GM12891 (cell line): Measurements from ENCODE around the gene HOXC5.

Experiments
- DNase-seq: peaks from one replicate; pipeline ENCODE4 v3.0.0; 2011; ENCODE audit warnings: low spot score; ENCODE audit not compliant: insufficient read length
- FAIRE-seq: peaks from 2 replicates; lab custom pipeline; 2011; peaks lifted over from hg19 to GRCh38; lab: Jason Lieb, UNC
- PAX5 ChIP-seq: IDR thresholded peaks from 2 replicates; pipeline ENCODE4 v1.6.1; 2011; ENCODE audit warnings: low read length, moderate library complexity, mild to moderate bottlenecking; ENCODE audit not compliant: insufficient read depth, severe bottlenecking
- POLR2A ChIP-seq: IDR thresholded peaks from 2 replicates; pipeline ENCODE4 v1.6.1; 2011; ENCODE audit warnings: low read depth, low read length, control low read depth
- POLR2AphosphoS5 ChIP-seq: IDR thresholded peaks from 2 replicates; pipeline ENCODE4 v1.6.1; 2011; ENCODE audit warnings: low read depth, low read length, control low read depth
- POU2F2 ChIP-seq: IDR thresholded peaks from 2 replicates; pipeline ENCODE4 v1.6.1; 2011; ENCODE audit warnings: low read depth, mild to moderate bottlenecking, control low read depth, low read length, moderate library complexity
- SPI1 ChIP-seq: IDR thresholded peaks from 2 replicates; pipeline ENCODE4 v1.6.1; 2011; ENCODE audit warnings: low read depth, low read length, control low read depth
- TAF1 ChIP-seq: IDR thresholded peaks from 2 replicates; pipeline ENCODE4 v1.6.1; 2011; ENCODE audit warnings: low read depth, low read length, control low read depth

HOXC5 gene

DNA sequence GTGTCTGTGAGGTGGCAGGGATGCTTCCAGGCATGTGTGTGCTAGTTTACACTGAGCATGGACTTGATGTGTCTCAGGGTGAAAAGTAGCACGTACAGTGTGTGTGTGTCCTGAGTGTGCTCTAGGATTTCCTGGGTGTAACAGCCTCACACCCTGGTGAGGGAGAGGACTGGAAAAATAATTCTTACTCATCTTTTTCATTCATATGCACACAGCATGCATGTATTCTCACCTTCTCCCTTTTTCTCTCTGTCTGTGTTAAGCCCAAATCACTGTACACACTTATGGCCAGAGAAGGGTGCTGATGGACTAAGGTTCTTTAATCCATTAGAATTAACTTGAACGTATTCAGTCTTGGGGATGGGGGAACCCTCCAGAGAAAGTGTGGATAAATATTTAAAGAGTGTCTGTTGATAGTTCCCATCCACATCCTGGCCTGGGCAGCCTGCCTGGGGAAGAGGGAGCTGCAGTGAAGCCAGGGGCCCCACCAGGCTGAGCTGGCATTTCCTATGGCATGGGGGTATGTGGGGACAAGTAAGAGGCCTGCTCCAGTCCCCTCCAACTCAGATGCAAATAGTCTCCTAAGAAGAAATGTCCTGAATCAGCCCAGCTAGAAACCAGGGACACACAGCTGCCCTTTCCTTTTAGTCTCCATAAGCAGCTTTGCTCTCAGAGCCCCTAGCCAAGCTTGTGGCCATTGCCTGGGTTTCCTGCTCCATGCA lies 25.2 kb upstream of the HOXC5 start:
- FAIRE-seq, result no peak
- no peak for TF ChIP-seq TAF1
- TF ChIP-seq PAX5, result no peak
- no peak for TF ChIP-seq SPI1
- no peak for TF ChIP-seq POLR2AphosphoS5
- no peak for TF ChIP-seq POLR2A
- TF ChIP-seq POU2F2, result no peak

DNA sequence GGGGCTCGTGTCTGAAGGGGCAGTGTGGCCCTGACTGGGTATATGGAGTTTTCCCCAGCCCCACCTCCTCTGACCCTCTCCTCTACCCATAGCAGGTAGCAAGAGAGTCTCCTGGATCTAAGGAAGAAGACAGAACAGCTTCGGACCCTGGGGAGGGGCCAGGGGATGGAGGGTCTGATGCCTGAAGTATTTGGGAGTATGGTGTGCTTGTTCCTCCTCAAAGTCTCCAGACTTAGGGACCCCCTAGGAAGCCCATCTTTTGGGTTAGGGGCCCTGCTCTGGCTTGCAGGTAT lies 24.6 kb upstream of the HOXC5 start:
- TF ChIP-seq TAF1 (no peak), SPI1 (no peak), PAX5 (no peak), POLR2A (no peak), POLR2AphosphoS5 (no peak), POU2F2 (no peak)
- DNase-seq (no peak), FAIRE-seq (no peak)

More for the DNA sequence above, 25.2 kb upstream of the HOXC5 start:
- no peak for DNase-seq

DNA sequence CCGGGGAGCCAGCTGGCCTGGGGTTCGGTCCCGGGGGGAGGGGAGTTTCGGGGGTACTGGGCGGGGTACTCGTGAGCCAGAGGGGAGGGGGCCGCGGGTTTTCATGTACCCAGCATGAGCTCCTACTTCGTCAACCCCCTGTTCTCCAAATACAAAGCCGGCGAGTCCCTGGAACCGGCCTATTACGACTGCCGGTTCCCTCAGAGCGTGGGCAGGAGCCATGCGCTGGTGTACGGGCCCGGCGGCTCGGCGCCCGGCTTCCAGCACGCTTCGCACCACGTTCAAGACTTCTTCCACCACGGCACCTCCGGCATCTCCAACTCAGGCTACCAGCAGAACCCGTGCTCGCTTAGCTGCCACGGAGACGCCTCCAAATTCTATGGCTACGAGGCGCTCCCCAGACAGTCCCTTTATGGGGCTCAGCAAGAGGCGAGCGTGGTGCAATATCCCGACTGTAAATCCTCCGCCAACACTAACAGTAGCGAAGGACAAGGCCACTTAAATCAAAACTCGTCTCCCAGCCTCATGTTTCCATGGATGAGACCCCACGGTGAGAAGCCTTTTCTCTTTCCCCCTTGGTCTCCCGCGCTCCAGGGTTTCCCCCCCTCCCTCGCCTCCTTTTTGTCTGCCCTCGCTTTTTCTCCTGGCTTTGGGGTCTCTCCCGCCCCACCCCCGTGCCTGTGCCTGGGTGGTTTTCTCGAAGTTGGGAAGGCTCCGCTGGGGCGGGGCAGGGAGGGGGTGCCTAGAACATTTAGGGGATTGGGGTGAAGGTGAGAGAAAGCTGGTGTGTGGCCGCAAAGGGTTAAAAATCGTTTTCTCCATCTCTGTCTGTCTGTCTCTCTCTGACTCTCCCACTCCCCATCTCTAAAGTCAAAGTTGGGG lies 23.4 kb upstream of the HOXC5 start:
- TF ChIP-seq SPI1, result no peak
- no peak for FAIRE-seq
- no peak for DNase-seq

DNA sequence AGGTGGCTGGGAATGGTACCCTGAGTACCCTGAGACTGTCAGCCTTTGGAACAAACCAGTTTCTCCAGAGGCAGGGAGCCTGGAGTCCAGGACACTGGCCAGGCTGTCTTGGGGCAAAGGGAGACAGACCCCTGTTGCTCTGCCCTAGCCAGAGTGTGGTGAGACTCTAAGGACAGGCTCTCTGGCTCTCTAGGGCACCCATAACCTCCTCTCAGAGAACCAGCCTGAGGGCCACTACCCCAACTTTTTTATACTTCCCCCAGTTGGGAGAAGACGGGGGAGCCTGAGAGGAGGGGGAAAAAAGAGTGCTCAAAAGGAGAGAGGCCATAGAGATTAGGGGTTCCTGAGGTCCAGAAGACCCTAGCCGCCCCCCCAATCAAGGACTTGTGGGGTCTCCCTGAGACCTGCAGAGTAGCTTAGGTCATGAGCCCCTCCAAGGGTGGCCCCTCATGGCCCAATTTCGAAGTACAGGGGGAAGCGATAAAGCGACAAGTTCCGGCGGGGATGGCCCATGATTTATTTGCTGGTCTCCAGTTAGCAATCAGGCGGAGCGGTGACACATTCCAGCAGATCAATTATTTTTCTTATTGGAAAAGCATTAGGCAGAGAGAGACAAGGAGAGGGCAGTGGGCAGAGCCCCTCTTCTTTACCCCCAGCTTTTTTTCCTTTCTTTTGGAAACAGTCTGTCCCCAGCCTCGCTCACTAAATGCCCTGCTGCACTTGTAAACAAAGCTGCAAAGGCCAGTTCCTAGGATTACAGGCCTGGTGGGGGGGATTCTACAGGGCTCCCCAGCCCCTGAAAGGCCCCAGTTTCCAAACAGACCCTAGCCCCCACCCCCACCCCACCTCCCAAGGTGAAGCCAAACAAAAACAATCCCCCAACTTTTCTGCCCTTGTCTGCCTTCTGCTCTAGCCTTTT lies 22.5 kb upstream of the HOXC5 start:
- FAIRE-seq, result no peak

DNA sequence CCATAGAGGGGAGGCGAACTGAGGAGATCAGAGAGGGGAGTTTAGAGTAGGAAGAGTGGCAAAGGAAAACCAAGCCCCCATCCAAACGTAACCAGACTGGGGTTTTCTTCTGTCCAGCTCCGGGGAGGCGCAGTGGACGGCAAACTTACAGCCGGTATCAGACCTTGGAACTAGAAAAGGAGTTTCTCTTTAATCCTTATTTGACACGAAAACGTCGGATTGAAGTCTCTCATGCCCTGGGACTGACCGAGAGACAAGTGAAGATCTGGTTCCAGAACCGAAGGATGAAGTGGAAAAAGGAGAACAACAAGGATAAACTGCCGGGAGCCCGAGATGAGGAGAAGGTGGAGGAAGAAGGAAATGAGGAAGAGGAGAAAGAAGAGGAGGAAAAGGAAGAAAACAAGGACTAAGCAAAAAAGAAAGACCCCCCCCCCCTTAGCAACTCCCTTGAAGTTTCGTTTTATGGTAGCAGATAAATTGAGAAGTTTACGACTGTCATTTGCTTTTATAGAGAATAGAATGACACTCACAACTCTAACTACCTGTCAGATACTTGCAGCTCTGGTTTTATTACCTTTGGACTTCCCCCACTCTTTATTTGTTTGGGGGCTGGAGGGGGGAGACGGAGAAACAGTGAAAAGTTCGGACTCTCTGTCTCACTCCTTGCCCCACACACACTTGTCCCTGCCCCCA lies 21.7 kb upstream of the HOXC5 start:
- DNase-seq (no peak), FAIRE-seq (no peak)
- TF ChIP-seq POLR2AphosphoS5 (no peak), TAF1 (no peak), SPI1 (no peak), POLR2A (no peak), POU2F2 (no peak), PAX5 (no peak)

More for the DNA sequence above, 22.5 kb upstream of the HOXC5 start:
- DNase-seq, result no peak
- TF ChIP-seq TAF1, result no peak
- no peak for TF ChIP-seq POLR2AphosphoS5
- TF ChIP-seq SPI1, result no peak
- no peak for TF ChIP-seq POU2F2
- no peak for TF ChIP-seq PAX5
- TF ChIP-seq POLR2A, result no peak

DNA sequence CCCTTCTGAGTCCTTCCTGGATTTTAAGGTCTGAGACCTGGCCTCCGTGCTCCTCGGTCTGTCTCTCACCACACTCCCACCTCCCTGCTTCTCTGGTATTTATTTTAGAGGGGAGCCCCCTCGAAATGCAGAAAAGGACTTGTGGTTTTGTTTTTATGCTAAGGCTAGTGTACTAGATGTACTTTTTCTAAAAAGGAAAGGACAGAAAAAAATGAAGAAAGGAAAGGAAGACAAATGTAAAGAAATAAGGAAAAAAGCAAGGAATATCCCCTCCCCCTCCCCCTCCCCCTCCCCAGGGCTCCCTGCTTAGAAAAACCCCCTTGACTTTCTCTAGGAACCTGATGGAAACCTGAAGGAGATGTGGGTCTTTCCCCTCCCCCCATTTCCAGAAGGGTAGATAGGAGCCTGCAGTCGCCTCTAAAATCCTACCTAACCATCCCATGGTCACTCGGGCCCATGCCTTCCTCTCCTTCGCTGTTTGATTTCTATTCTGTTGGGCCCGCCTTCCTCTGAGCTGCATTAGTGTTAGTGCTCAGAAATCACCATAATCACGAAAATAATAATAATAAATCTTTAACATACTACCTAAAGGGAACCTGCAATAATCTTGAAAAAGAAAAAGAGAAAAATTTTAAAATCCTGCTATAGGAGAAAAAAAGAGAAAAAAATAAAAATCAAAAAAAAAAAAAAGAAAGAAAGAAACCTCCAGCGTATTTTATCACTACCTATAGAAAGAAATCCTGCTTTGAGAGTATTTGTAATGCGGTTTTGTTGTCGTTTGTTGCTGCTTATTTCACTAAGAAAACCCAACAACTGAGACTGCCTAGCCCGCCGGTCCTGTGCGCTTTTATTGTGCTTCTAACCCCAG lies 21.0 kb upstream of the HOXC5 start:
- no peak for FAIRE-seq
- TF ChIP-seq POU2F2, result no peak
- TF ChIP-seq SPI1, result no peak
- no peak for TF ChIP-seq PAX5
- no peak for TF ChIP-seq TAF1
- TF ChIP-seq POLR2AphosphoS5, result no peak
- TF ChIP-seq POLR2A, result no peak
- DNase-seq, result no peak

DNA sequence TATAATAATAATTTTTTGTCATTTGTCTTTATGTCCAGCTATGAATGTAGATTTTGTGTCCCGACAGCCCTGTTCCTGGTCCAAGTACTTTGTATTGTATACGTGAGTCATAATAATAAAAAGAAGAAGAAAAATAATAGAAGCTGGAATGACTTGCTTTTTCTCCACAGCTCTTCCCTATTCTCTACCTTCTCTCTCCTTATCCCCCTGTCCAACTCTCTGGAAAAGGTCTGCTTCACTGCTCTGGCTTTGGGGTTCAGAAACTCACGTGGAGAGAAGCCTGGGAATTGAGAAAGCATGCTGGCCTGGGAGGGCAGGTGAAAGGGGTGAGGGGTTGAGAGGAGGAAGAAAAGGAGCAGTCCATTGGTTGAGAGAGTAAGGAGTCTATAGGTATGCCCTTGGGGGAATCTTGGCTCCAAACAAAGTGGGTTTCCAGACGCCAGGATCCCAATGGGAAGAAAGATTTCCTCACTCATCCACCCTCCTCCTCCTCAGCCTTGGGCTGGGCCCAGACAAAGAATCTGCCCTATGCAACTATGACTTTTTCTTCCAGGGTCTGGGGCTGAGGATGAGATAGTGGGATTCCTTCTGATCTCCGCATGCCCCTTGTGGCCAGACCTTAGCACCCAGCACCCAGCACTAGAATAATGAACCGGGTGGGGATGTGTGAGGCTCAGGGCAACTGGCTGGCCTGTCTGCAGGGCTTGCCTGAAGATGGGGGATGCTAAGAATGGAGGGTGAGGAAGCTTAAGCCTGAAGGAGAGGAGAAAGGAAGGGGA lies 20.0 kb upstream of the HOXC5 start:
- FAIRE-seq, result no peak
- no peak for TF ChIP-seq POLR2AphosphoS5
- TF ChIP-seq TAF1, result no peak
- no peak for TF ChIP-seq POU2F2
- no peak for TF ChIP-seq POLR2A
- no peak for TF ChIP-seq PAX5
- no peak for TF ChIP-seq SPI1
- DNase-seq, result no peak

DNA sequence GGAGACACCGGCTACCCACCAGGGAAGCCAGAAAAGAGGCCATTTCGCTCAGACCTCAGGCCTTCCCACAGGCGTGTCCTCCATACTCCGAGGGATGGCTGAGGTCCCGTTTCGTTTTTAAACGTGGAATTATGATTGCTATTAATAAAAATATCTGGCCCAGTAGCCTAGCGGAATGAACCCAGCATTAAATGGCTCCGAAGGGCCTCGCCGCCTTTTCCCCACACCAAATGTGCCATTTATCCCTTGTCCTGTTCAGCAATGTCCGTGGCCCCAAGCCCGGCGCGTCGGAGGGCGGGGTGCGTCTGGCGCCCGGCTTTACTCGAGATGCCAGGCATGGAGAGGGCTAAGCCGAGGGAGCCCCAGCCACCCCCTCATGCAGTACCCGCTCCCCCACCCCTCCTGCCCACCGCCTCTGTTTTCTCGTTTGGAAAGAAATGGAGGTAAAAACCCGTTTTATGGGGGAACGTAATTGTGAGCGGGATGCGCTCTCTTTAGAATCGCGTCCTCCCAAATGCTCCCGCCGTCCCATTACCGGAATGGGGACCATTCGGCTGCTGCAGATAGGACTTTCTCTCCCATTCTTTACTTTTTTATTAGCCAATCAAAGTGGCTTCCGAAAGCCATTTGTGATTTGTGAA lies 18.4 kb upstream of the HOXC5 start:
- FAIRE-seq (no peak), DNase-seq (no peak)
- TF ChIP-seq SPI1 (no peak), POU2F2 (no peak), POLR2A (no peak), PAX5 (no peak), POLR2AphosphoS5 (no peak), TAF1 (no peak)
